HL-60 (cell line): Measurements from ENCODE around the gene SYK.

Source experiments
- DNase-seq, 2 experiments: peaks; one replicate each; pipeline ENCODE4 v3.0.0-alpha.2; 2010 to 2020; ENCODE audit warnings: low read depth in 1 of 2, low spot score in 1 of 2
- H3K27ac ChIP-seq: fragments of 250-450 bp; sonication (Bioruptor Pico); replicated peaks from 2 replicates; pipeline ENCODE4 v1.5.1; 2020; ENCODE audit warnings: mild to moderate bottlenecking, moderate library complexity
- H3K27me3 ChIP-seq: fragments of 250-450 bp; sonication (Bioruptor Pico); 2 replicates; pipeline ENCODE4 v1.5.1; 2021; ENCODE audit warnings: mild to moderate bottlenecking, moderate library complexity; ENCODE audit not compliant: insufficient read depth, poor library complexity, severe bottlenecking
- H3K4me3 ChIP-seq: replicated peaks from 2 replicates; pipeline ENCODE4 v1.5.1; 2011; ENCODE audit warnings: mild to moderate bottlenecking, control low read depth, low read length; ENCODE audit not compliant: insufficient read depth
- CTCF ChIP-seq: IDR thresholded peaks from one replicate; pipeline ENCODE4 v1.5.1; 2011; ENCODE audit warnings: low read length, control low read depth, inconsistent platforms; ENCODE audit not compliant: insufficient read depth
- GABPA ChIP-seq: IDR thresholded peaks from 2 replicates; pipeline ENCODE4 v1.6.1; 2012; ENCODE audit warnings: low read depth
- POLR2AphosphoS5 ChIP-seq: IDR thresholded peaks from 2 replicates; pipeline ENCODE4 v1.6.1; 2012; ENCODE audit warnings: low read depth
- REST ChIP-seq: IDR thresholded peaks from 2 replicates; pipeline ENCODE4 v1.6.1; 2012; ENCODE audit warnings: low read depth; ENCODE audit not compliant: insufficient replicate concordance
- SPI1 ChIP-seq: IDR thresholded peaks from 2 replicates; pipeline ENCODE4 v1.6.1; 2012; ENCODE audit warnings: low read depth, mild to moderate bottlenecking, borderline replicate concordance

The SYK gene

DNA sequence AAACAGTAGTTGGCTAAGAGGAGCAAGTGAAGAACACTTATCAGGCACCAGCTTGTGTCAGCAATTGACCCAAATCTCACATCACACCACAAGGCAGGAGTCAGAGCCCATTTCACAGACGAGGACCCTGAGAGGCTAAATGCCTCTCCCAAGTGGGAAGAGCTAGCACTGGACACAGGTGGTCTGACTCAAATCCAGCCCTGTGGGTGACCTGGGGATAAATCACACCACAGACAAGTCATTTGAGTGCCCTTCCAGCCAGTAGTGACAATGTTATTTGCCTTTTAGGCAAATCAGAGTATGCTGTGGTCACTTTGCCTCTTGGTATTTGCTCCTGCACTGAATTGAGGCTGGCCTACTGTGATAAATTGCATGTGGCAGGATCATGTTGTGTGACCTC lies 138.7 kb downstream of the SYK start:
- H3K27ac ChIP-seq: no peak overlapping the region
- H3K27me3 ChIP-seq: no peaks in the 10 kb centered on the region
- no peak overlapping the region for H3K4me3 ChIP-seq
- TF ChIP-seq GABPA (no peak), POLR2AphosphoS5 (no peak), REST (no peak), SPI1 (no peak), CTCF (no peak)
- DNase-seq: no peak

DNA sequence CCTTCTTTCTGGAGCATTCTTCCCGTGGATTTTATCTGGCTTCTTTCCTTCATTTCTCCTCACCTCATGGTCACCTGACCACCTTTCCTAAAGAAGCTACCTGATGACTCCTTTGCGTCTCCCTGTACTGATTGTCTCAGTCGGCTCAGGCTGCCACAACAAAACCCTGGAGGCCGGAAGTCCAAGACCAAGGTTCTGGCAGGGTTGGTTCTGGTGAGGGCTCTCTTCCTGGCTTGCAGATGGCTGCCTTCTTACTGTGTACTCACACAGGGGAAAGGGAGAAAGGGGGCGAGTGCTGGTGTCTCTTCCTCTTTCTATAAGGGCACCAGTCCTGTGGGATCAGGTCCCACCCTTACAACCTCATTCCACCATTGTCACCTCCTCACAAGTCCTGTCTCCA lies 140.0 kb downstream of the SYK start:
- TF ChIP-seq POLR2AphosphoS5: no peak
- TF ChIP-seq GABPA: no peak
- no peak for TF ChIP-seq SPI1
- no peak for TF ChIP-seq CTCF
- no peak for TF ChIP-seq REST
- Histone ChIP-seq H3K27me3 (no peaks in the 10 kb centered on the region), H3K4me3 (no peak overlapping the region), H3K27ac (no peak overlapping the region)
- no peak for DNase-seq

GRCh38 chr9:90942555-90942954 lies 140.9 kb downstream of the SYK start:
- Histone ChIP-seq H3K4me3 (no peak overlapping the region), H3K27ac (no peak overlapping the region), H3K27me3 (peaks cover 5% of the 10 kb centered on the region)
- TF ChIP-seq GABPA (no peak), SPI1 (no peak), CTCF (no peak), POLR2AphosphoS5 (no peak)
- DNase-seq: no peak

GRCh38 chr9:90943341-90943740 lies 141.7 kb downstream of the SYK start:
- H3K27ac ChIP-seq: no peak overlapping the region
- no peak for TF ChIP-seq CTCF
- TF ChIP-seq SPI1: no peak
- no peak for TF ChIP-seq POLR2AphosphoS5
- no peak overlapping the region for H3K4me3 ChIP-seq
- DNase-seq: no peak
- peaks cover 5% of the 10 kb centered on the region for H3K27me3 ChIP-seq
